GM12878 (cell line): ENCODE measurements around the gene TMEM18. TPM values are rescaled to one million over a fixed set of nuclear protein-coding genes. Genes with fewer than 3 reads are reported as not detected.

Source experiments
- ATAC-seq: fragments of 200-7000 bp; cut with Tn5 transposase; 3 replicates; pipeline ENCODE4 v1.9.1; 2020; ENCODE audit warnings: mild to moderate bottlenecking, moderate library complexity
- BruUV-seq: library from RNA; stranded (reverse); fragments of 400-500 nt; replicated peaks from 2 replicates; lab custom pipeline; 2021; lab: Mats Ljungman, UMichigan
- CTCF ChIA-PET: fragments of 300-600 bp; sonication (Branson Sonifier 250); formaldehyde crosslinking; extraction: SDS; loops from one replicate; lab custom pipeline; 2021; ENCODE audit warnings: inconsistent platforms; lab: Yijun Ruan, JAX
- POLR2A ChIA-PET: fragments of 350-600 bp; formaldehyde crosslinking; extraction: SDS; loops from one replicate; lab custom pipeline; 2021; ENCODE audit warnings: inconsistent platforms; lab: Charles Lee
- RAD21 ChIA-PET: fragments of 300-600 bp; sonication (Branson Sonifier 250); formaldehyde crosslinking; loops from one replicate; lab custom pipeline; 2023; ENCODE audit warnings: antibody characterized with exemption; ENCODE audit not compliant: unreplicated experiment; lab: Charles Lee
- SMC1A ChIA-PET: fragments of 300-600 bp; sonication (Branson Sonifier 250); formaldehyde crosslinking; loops from one replicate; lab custom pipeline; 2023; ENCODE audit not compliant: unreplicated experiment, uncharacterized antibody; lab: Charles Lee
- DNase-seq: peaks from one replicate; pipeline ENCODE4 v3.0.0-alpha.2; 2011; ENCODE audit warnings: low read depth, low spot score
- FAIRE-seq: peaks from 3 replicates; lab custom pipeline; 2011; peaks lifted over from hg19 to GRCh38; lab: Jason Lieb, UNC
- H2AFZ ChIP-seq: 2 replicates; pipeline ENCODE4 v1.6.0; 2011; ENCODE audit warnings: low read depth, low read length, control low read depth; ENCODE audit not compliant: control insufficient read depth
- H3K27ac ChIP-seq: 2 replicates; pipeline ENCODE4 v1.5.1; 2011; ENCODE audit warnings: control low read depth; ENCODE audit not compliant: control insufficient read depth, insufficient read depth
- H3K27me3 ChIP-seq, 2 experiments: replicated peaks in 1 of 2; 2 replicates each; pipeline versions ENCODE4 v1.6.0 to v1.6.1; 2011; ENCODE audit warnings: low read length in 1 of 2; ENCODE audit not compliant: control insufficient read depth in 2 of 2, insufficient read depth in 2 of 2
- H3K36me3 ChIP-seq, 2 experiments: 2 replicates each; pipeline ENCODE4 v1.5.1; 2011; ENCODE audit warnings: low read length in 1 of 2; ENCODE audit not compliant: control insufficient read depth in 2 of 2, insufficient read depth in 2 of 2
- H3K4me1 ChIP-seq: 2 replicates; pipeline ENCODE4 v1.6.1; 2011; ENCODE audit warnings: mild to moderate bottlenecking, low read length, moderate library complexity, mixed read lengths; ENCODE audit not compliant: control insufficient read depth, insufficient read depth
- H3K4me2 ChIP-seq: 2 replicates; pipeline ENCODE4 v1.6.0; 2011; ENCODE audit warnings: control low read depth; ENCODE audit not compliant: control insufficient read depth, insufficient read depth
- H3K4me3 ChIP-seq: fragments of 200-600 bp; sonication (generic); 2 replicates; pipeline ENCODE4 v1.5.1; 2016
- H3K79me2 ChIP-seq: 2 replicates; pipeline ENCODE4 v1.6.0; 2011; ENCODE audit warnings: low read length; ENCODE audit not compliant: control insufficient read depth, insufficient read depth
- H3K9ac ChIP-seq: 2 replicates; pipeline ENCODE4 v1.8.0; 2011; ENCODE audit warnings: low read length, control low read depth, mixed read lengths; ENCODE audit not compliant: control insufficient read depth, insufficient read depth
- H3K9me3 ChIP-seq: replicated peaks from 3 replicates; pipeline ENCODE4 v1.5.1; 2011; ENCODE audit warnings: mild to moderate bottlenecking, low read length; ENCODE audit not compliant: control insufficient read depth, insufficient read depth
- H4K20me1 ChIP-seq: 2 replicates; pipeline ENCODE4 v1.6.0; 2011; ENCODE audit not compliant: control insufficient read depth, insufficient read depth
- BACH1 ChIP-seq: fragments of 450-650 bp; IDR thresholded peaks from 2 replicates; pipeline ENCODE4 v1.6.1; 2017; ENCODE audit warnings: mild to moderate bottlenecking, borderline replicate concordance
- E4F1 ChIP-seq: fragments of 450-650 bp; IDR thresholded peaks from 2 replicates; pipeline ENCODE4 v1.6.1; 2018; ENCODE audit warnings: borderline replicate concordance, mild to moderate bottlenecking; ENCODE audit not compliant: partially characterized antibody
- PRDM15 ChIP-seq: fragments of 450-650 bp; formaldehyde crosslinking; IDR thresholded peaks from 2 replicates; pipeline ENCODE4 v1.4.0; 2020; ENCODE audit warnings: mild to moderate bottlenecking, moderate library complexity
- RCOR1 ChIP-seq: conservative IDR thresholded peaks from 2 replicates; pipeline ENCODE4 v1.6.1; 2012; ENCODE audit warnings: low read depth, low read length, improper control_type of control experiment
- SIN3A ChIP-seq: IDR thresholded peaks from 2 replicates; pipeline ENCODE4 v1.6.1; 2012; ENCODE audit warnings: low read depth, low read length, improper control_type of control experiment
- SREBF1 ChIP-seq: IDR thresholded peaks from 2 replicates; pipeline ENCODE4 v1.6.1; 2012; ENCODE audit warnings: mild to moderate bottlenecking, low read length
- TAF1 ChIP-seq: IDR thresholded peaks from 2 replicates; pipeline ENCODE4 v1.6.1; 2011; ENCODE audit warnings: mild to moderate bottlenecking, low read depth, low read length, borderline replicate concordance
- ZNF207 ChIP-seq: fragments of 450-650 bp; IDR thresholded peaks from 2 replicates; pipeline ENCODE4 v1.6.1; 2014; ENCODE audit warnings: antibody characterized with exemption, mild to moderate bottlenecking, borderline replicate concordance
- ZNF217 ChIP-seq: fragments of 450-650 bp; IDR thresholded peaks from 2 replicates; pipeline ENCODE4 v1.6.1; 2017; ENCODE audit warnings: antibody characterized with exemption, mild to moderate bottlenecking
- ZNF24 ChIP-seq: fragments of 450-650 bp; IDR thresholded peaks from 2 replicates; pipeline ENCODE4 v1.6.1; 2017; ENCODE audit warnings: antibody characterized with exemption, mild to moderate bottlenecking
- WGBS: methylation state at CpG from one replicate; pipeline ENCODE4 v1.1.6; 2016; ENCODE audit warnings: low lambda C conversion rate; ENCODE audit not compliant: insufficient replicate concordance, insufficient coverage; ENCODE audit errors: missing lambda C conversion rate; 5-methylcytosine and 5-hydroxymethylcytosine counted together
- in situ Hi-C: fragments of 300-500 bp; cut with MboI; formaldehyde crosslinking; loops from 9 replicates; pipeline ENCODE4 v1.14.3; 2018; ENCODE audit warnings: mixed read lengths
- intact Hi-C: fragments of 100-400 bp; cut with micrococcal nuclease; formaldehyde crosslinking; loops from one replicate; pipeline ENCODE4 v1.14.2; 2022; ENCODE audit not compliant: unreplicated experiment
- polyA plus RNA-seq, 11 experiments: library from polyadenylated mRNA; depleted of rRNA in 4 of 11; unstranded in 6 of 11; stranded (reverse) in 5 of 11; fragments of >200 nt; fragmentation: Nextera tagmentation in 4 of 11; fragmentation: Illumina TruSeq in 1 of 11; extraction: Ambion mirVana in 4 of 11; extraction: Trizol in 1 of 11; gene quantifications; 1 replicate in 1 of 11; 2 replicates in 10 of 11; pipeline versions ENCODE4 v1.2.1 to v1.2.3, GENCODE V29; 2011 to 2016; ENCODE audit warnings: inconsistent platforms in 2 of 11, missing spikeins in 2 of 11, low read depth in 1 of 11
- total RNA-seq, 4 experiments: library from RNA; depleted of rRNA in 3 of 4; stranded (reverse); fragments of >200 nt in 3 of 4; fragmentation: Illumina TruSeq in 1 of 4; extraction: Trizol in 1 of 4; gene quantifications; 2 replicates each; pipeline versions ENCODE4 v1.2.1 to v1.2.3, GENCODE V29; 2013 to 2021

The TMEM18 gene
- total and polyA plus RNA-seq, 10 of the 15 experiments (the other 5 are each of a cell fraction or from before 2014, with no cell fraction given): 11.2 to 56.3 (median 26.0) TPM

GRCh38 chr2:654896-655295 lies 22.3 kb downstream of the TMEM18 start:
- in situ Hi-C loops (no loop called here), intact Hi-C loops (no loop called here)
- no peak overlapping the region for H3K4me2 ChIP-seq
- no peaks in the 10 kb centered on the region for H3K27me3 ChIP-seq
- no TSS peak for BruUV-seq
- H3K9me3 ChIP-seq: no peaks in the 10 kb centered on the region
- ATAC-seq (no peak), DNase-seq (no peak), FAIRE-seq (no peak)
- no peaks in the 10 kb centered on the region for H3K4me1 ChIP-seq
- ChIA-PET CTCF (no interaction called here), SMC1A (no interaction called here), RAD21 (no interaction called here), POLR2A (no interaction called here)
- no peaks in the 10 kb centered on the region for H4K20me1 ChIP-seq
- H3K9ac ChIP-seq: no peak overlapping the region
- H2AFZ ChIP-seq: no peak overlapping the region
- 43% methylated on average over 10 of the region's 10 CpGs for WGBS
- H3K79me2 ChIP-seq: no peaks in the 10 kb centered on the region
- H3K36me3 ChIP-seq: no peaks in the 10 kb centered on the region
- no peak overlapping the region for H3K4me3 ChIP-seq
- H3K27ac ChIP-seq: no peak overlapping the region
- TF ChIP-seq E4F1: no peak

GRCh38 chr2:653645-654425 lies 23.4 kb downstream of the TMEM18 start:
- DNase-seq (no peak), ATAC-seq (no peak), FAIRE-seq (no peak)
- ChIA-PET CTCF (no interaction called here), SMC1A (no interaction called here), POLR2A (no interaction called here), RAD21 (no interaction called here)
- Histone ChIP-seq H3K4me1 (no peaks in the 10 kb centered on the region), H3K36me3 (no peaks in the 10 kb centered on the region), H3K4me3 (no peak overlapping the region), H4K20me1 (no peaks in the 10 kb centered on the region), H3K9me3 (no peaks in the 10 kb centered on the region), H3K27ac (no peak overlapping the region), H3K79me2 (no peaks in the 10 kb centered on the region), H3K9ac (no peak overlapping the region), H2AFZ (no peak overlapping the region), H3K4me2 (no peak overlapping the region), H3K27me3 (no peaks in the 10 kb centered on the region)
- in situ Hi-C loops (no loop called here), intact Hi-C loops (no loop called here)
- BruUV-seq: no TSS peak
- WGBS: 43% methylated on average over 17 of the region's 17 CpGs
- TF ChIP-seq SIN3A: no peak
- TF ChIP-seq RCOR1: no peak
- TF ChIP-seq ZNF24: no peak
- no peak for TF ChIP-seq PRDM15 (CRISPR knock-in tag)
- no peak for TF ChIP-seq BACH1
- TF ChIP-seq SREBF1: no peak
- no peak for TF ChIP-seq ZNF217
- no peak for TF ChIP-seq ZNF207
- TF ChIP-seq TAF1: no peak
